K562 (cell line): Measurements from ENCODE around the gene CCDC184. TPM values are rescaled to one million over a fixed set of nuclear protein-coding genes. Genes with fewer than 3 reads are reported as not detected.

ENCODE experiments used
- CBFA2T3 ChIP-seq: fragments of 450-650 bp; IDR thresholded peaks from 2 replicates; pipeline ENCODE4 v1.6.1; 2017
- CEBPB ChIP-seq: fragments of 450-650 bp; IDR thresholded peaks from 2 replicates; pipeline ENCODE4 v1.6.1; 2016; ENCODE audit warnings: missing genetic modification characterization, missing compliant biosample characterization
- CREB3L1 ChIP-seq: fragments of 450-650 bp; IDR thresholded peaks from 2 replicates; pipeline ENCODE4 v1.6.1; 2014; ENCODE audit warnings: low read depth, mild to moderate bottlenecking, moderate library complexity, borderline replicate concordance
- CTCFL ChIP-seq: IDR thresholded peaks from 2 replicates; pipeline ENCODE4 v1.6.1; 2011; ENCODE audit warnings: borderline replicate concordance, low read depth, mild to moderate bottlenecking, moderate library complexity, low read length; ENCODE audit not compliant: insufficient read depth, poor library complexity, severe bottlenecking
- FIP1L1 ChIP-seq: fragments of 200-400 bp; formaldehyde crosslinking; IDR thresholded peaks from 2 replicates; pipeline ENCODE4 v1.6.1; 2018; ENCODE audit warnings: mild to moderate bottlenecking, low read depth, low read length; ENCODE audit not compliant: poor library complexity, severe bottlenecking
- GTF2A2 ChIP-seq: IDR thresholded peaks from 2 replicates; pipeline ENCODE4 v1.6.1; 2016; ENCODE audit warnings: mild to moderate bottlenecking, missing genetic modification characterization, missing compliant biosample characterization
- HDAC1 ChIP-seq, 2 experiments: fragments of 450-650 bp; IDR thresholded peaks; 2 replicates each; pipeline ENCODE4 v1.6.1; 2016 to 2017; ENCODE audit warnings: inconsistent platforms in 1 of 2, mild to moderate bottlenecking in 1 of 2, moderate library complexity in 1 of 2
- MITF ChIP-seq: IDR thresholded peaks from 2 replicates; pipeline ENCODE4 v1.6.1; 2014; ENCODE audit warnings: antibody characterized with exemption
- RBM34 ChIP-seq: fragments of 200-400 bp; formaldehyde crosslinking; IDR thresholded peaks from 2 replicates; pipeline ENCODE4 v1.6.1; 2018; ENCODE audit warnings: low read length, borderline replicate concordance; ENCODE audit not compliant: insufficient read depth
- SMARCE1 ChIP-seq: fragments of 450-650 bp; IDR thresholded peaks from 2 replicates; pipeline ENCODE4 v1.7.1; 2016; ENCODE audit warnings: mild to moderate bottlenecking
- TSC22D4 ChIP-seq: fragments of 450-650 bp; IDR thresholded peaks from 2 replicates; pipeline ENCODE4 v1.6.1; 2016; ENCODE audit warnings: missing genetic modification characterization, missing biosample characterization, control low read depth
- ZBTB33 ChIP-seq: sonication (generic); formaldehyde crosslinking; IDR thresholded peaks from 2 replicates; pipeline ENCODE4 v1.8.1; 2023; ENCODE audit warnings: mild to moderate bottlenecking, missing genetic modification reagents
- ZNF174 ChIP-seq: fragments of 250-450 bp; sonication (Bioruptor Pico); IDR thresholded peaks from 2 replicates; pipeline ENCODE4 v1.4.0; 2020; ENCODE audit warnings: mild to moderate bottlenecking
- ZNF224 ChIP-seq: sonication (generic); formaldehyde crosslinking; IDR thresholded peaks from 2 replicates; pipeline ENCODE4 v1.8.0; 2022; ENCODE audit warnings: mild to moderate bottlenecking, missing genetic modification reagents
- ZNF512 ChIP-seq: IDR thresholded peaks from 2 replicates; pipeline ENCODE4 v1.6.1; 2016; ENCODE audit warnings: missing genetic modification characterization, missing compliant biosample characterization
- ZNF551 ChIP-seq: fragments of 250-450 bp; sonication (Bioruptor Pico); IDR thresholded peaks from 2 replicates; pipeline ENCODE4 v1.5.0; 2021; ENCODE audit warnings: mild to moderate bottlenecking, moderate library complexity
- ZNF699 ChIP-seq: fragments of 250-450 bp; sonication (Bioruptor Pico); IDR thresholded peaks from 2 replicates; pipeline ENCODE4 v1.8.0; 2021; ENCODE audit warnings: mild to moderate bottlenecking, moderate library complexity; ENCODE audit not compliant: insufficient replicate concordance
- polyA plus RNA-seq, 8 experiments: library from polyadenylated mRNA; depleted of rRNA in 4 of 8; stranded (reverse) in 5 of 8; unstranded in 3 of 8; fragments of >200 nt; fragmentation: Nextera tagmentation in 2 of 8; fragmentation: Illumina TruSeq in 1 of 8; extraction: Ambion mirVana in 2 of 8; extraction: Trizol in 1 of 8; gene quantifications; 2 replicates each; pipeline versions ENCODE4 v1.2.1 to v1.2.3, GENCODE V29; 2011 to 2014; ENCODE audit warnings: inconsistent platforms in 1 of 8, missing spikeins in 1 of 8
- total RNA-seq, 7 experiments: library from RNA; depleted of rRNA in 6 of 7; stranded (reverse); fragments of >200 nt in 6 of 7; fragmentation: Illumina TruSeq in 2 of 7; extraction: Trizol in 2 of 7; gene quantifications; 2 replicates each; pipeline versions ENCODE4 v1.2.1 to v1.2.3, GENCODE V29; 2011 to 2021; ENCODE audit warnings: low replicate concordance in 1 of 7

The CCDC184 gene
- total and polyA plus RNA-seq, 9 of the 15 experiments (the other 6 are each of a cell fraction or from before 2014, with no cell fraction given): 0.09 TPM; not detected in 8

GRCh38 chr12:48157018-48157888, 26.2 kb upstream of the CCDC184 start, which contains the start of gene ASB8 (continued):
- TF ChIP-seq CREB3L1 (peak; percentile 71), CEBPB (tag) (no peak), CBFA2T3 (no peak), ZBTB33 (CRISPR knock-in tag) (no peak), ZNF551 (CRISPR knock-in tag) (no peak), ZNF512 (tag) (no peak), ZNF699 (CRISPR knock-in tag) (no peak), SMARCE1 (no peak), FIP1L1 (no peak), CTCFL (peak; percentile 71), GTF2A2 (tag) (no peak), HDAC1 (IDR thresholded peaks at IDR 0.05) (peak in 1 of 2 experiments; percentile 91; a peak in 2 of 4 replicates), ZNF224 (CRISPR knock-in tag) (no peak), MITF (no peak), ZNF174 (CRISPR knock-in tag) (no peak), TSC22D4 (tag) (no peak), RBM34 (no peak)
